Neural crest cell (in vitro differentiated cells): Measurements from ENCODE around the gene NOL4L. TPM values are rescaled to one million over a fixed set of nuclear protein-coding genes. Genes with fewer than 3 reads are reported as not detected.

Experiments
- DNase-seq: peaks from one replicate; pipeline ENCODE4 v3.0.0; 2021; ENCODE audit warnings: low read depth, mixed read lengths, low spot score
- H3K27ac Mint-ChIP-seq: one replicate; pipeline ENCODE4 v1.8.0; 2021; ENCODE audit warnings: mild to moderate bottlenecking, mixed read lengths; ENCODE audit not compliant: unreplicated experiment
- H3K27me3 Mint-ChIP-seq: 2 replicates; pipeline ENCODE4 v1.8.0; 2021; ENCODE audit warnings: low read depth, mild to moderate bottlenecking, mixed read lengths
- H3K36me3 Mint-ChIP-seq: 2 replicates; pipeline ENCODE4 v1.8.0; 2021; ENCODE audit warnings: low read depth, mild to moderate bottlenecking, mixed read lengths
- H3K4me1 Mint-ChIP-seq: 2 replicates; pipeline ENCODE4 v1.8.0; 2021; ENCODE audit warnings: mixed read lengths
- H3K4me3 Mint-ChIP-seq: one replicate; pipeline ENCODE4 v1.8.0; 2021; ENCODE audit warnings: mild to moderate bottlenecking, mixed read lengths
- H3K9me3 Mint-ChIP-seq: 2 replicates; pipeline ENCODE4 v1.8.0; 2021; ENCODE audit warnings: mixed read lengths
- total RNA-seq: library from RNA; stranded (reverse); gene quantifications from 2 replicates; pipeline ENCODE4 v1.2.1, GENCODE V29; 2021
- TF ChIP-seq, protein P1 (sequence below): fragments of 200-600 bp; sonication (generic); conservative IDR thresholded peaks from 2 replicates; pipeline ENCODE4 v1.5.0; 2021; ENCODE audit warnings: antibody characterized with exemption, mild to moderate bottlenecking

NOL4L gene
- total RNA-seq, 1 donor from 2014 or later = 52.3 TPM

GRCh38 chr20:32396646-32397160 is 188.4 kb downstream of the NOL4L start:
- Mint-ChIP-seq H3K4me1 (peaks cover 5% of the 10 kb centered on the region), H3K27ac (no peak overlapping the region), H3K36me3 (peaks cover 21% of the 10 kb centered on the region), H3K27me3 (no peaks in the 10 kb centered on the region), H3K9me3 (no peaks in the 10 kb centered on the region), H3K4me3 (no peak overlapping the region)
- TF ChIP-seq, protein P1, sequence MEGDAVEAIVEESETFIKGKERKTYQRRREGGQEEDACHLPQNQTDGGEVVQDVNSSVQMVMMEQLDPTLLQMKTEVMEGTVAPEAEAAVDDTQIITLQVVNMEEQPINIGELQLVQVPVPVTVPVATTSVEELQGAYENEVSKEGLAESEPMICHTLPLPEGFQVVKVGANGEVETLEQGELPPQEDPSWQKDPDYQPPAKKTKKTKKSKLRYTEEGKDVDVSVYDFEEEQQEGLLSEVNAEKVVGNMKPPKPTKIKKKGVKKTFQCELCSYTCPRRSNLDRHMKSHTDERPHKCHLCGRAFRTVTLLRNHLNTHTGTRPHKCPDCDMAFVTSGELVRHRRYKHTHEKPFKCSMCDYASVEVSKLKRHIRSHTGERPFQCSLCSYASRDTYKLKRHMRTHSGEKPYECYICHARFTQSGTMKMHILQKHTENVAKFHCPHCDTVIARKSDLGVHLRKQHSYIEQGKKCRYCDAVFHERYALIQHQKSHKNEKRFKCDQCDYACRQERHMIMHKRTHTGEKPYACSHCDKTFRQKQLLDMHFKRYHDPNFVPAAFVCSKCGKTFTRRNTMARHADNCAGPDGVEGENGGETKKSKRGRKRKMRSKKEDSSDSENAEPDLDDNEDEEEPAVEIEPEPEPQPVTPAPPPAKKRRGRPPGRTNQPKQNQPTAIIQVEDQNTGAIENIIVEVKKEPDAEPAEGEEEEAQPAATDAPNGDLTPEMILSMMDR = no peak
- no peak for DNase-seq

DNA sequence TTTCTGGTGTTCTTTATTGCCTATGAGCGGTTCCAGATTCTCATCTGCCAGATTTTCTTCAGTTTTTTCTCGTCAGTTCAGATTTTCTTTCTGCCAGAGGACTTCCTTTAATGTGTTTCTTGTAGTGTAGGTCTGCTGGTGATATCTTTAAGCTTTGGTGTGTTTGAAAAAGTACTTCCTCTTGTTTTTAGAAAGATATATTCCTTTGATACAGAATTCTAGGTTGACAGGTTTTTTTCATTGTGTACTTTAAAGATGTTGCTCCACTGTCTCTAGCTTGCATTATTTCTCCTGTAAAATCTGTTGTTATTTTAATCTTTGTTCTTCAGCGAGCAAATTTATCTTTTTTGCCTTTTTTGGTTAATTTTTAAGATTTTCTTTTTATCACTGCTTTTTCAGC is 190.1 kb downstream of the NOL4L start:
- no peak for DNase-seq
- Mint-ChIP-seq H3K27me3 (no peaks in the 10 kb centered on the region), H3K36me3 (peaks cover 18% of the 10 kb centered on the region), H3K4me3 (no peak overlapping the region), H3K27ac (no peak overlapping the region), H3K9me3 (no peaks in the 10 kb centered on the region), H3K4me1 (peaks cover 5% of the 10 kb centered on the region)
- TF ChIP-seq, protein P1 = no peak

Other genes with a start within 250 kb of the NOL4L start
- gene ASXL1, start 227.0 kb downstream of the NOL4L start, total RNA-seq = 140 and 157 TPM in 2 replicates
- gene C20orf203, start 88.6 kb upstream of the NOL4L start, total RNA-seq = 0.26 TPM in 1 of 2 replicates, not detected in the other
- 60.4 and 65.3 TPM in 2 replicates for gene COMMD7, start 158.1 kb upstream of the NOL4L start, total RNA-seq
- 57.3 and 58.0 TPM in 2 replicates for gene DNMT3B, start 177.1 kb upstream of the NOL4L start, total RNA-seq
- gene MAPRE1, start 234.6 kb upstream of the NOL4L start, total RNA-seq = 291 and 304 TPM in 2 replicates